Measurements from ENCODE around the gene APLP2. TPM values are rescaled to one million over a fixed set of nuclear protein-coding genes. Genes with fewer than 3 reads are reported as not detected.

Gene APLP2
- total and polyA plus RNA-seq, 8 donors = 41.1 to 563 (median 147) TPM

GRCh38 chr11:130125638-130126037 is 55.9 kb downstream of the APLP2 start:
- peaks cover 0 to 56% (median 8%) of the 10 kb centered on the region in 4 donors for H3K4me1 ChIP-seq
- peaks cover 38 to 86% (median 84%) of the 10 kb centered on the region in 4 donors for H3K36me3 ChIP-seq
- H3K9me3 ChIP-seq = no peaks in the 10 kb centered on the region
- intact Hi-C loops (cut with DNase I; ENCODE audit: low total_unique reads) = no loop called here
- H3K4me3 ChIP-seq = no peak overlapping the region
- no peak for DNase-seq
- no peak overlapping the region for H3K27ac ChIP-seq
- no peaks in the 10 kb centered on the region for H3K27me3 ChIP-seq
- TF ChIP-seq CTCF (IDR thresholded peaks at IDR 0.05) (no peak), POLR2AphosphoS5 (IDR thresholded peaks at IDR 0.05) (no peak), EP300 (IDR thresholded peaks at IDR 0.05) (no peak), POLR2A (IDR thresholded peaks at IDR 0.05) (no peak)
- WGBS, 5 donors = 77 to 87% (median 80%) methylated on average over 4 of the region's 4 CpGs

DNA sequence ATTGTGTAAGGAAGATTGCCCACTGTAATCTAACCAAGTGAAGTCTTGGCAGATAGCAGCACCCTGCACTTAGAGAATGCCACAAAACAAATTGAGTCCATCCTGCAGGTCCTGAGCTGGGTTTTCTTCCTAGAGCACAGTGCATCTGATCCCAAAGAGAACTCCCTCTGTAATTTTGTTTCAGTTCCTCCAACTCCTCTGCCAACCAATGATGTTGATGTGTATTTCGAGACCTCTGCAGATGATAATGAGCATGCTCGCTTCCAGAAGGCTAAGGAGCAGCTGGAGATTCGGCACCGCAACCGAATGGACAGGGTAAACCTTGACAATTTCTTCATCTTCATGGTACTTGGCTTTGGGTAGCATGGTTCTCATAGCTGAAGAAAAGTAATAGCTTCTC is 56.8 kb downstream of the APLP2 start:
- H3K27me3 ChIP-seq = no peaks in the 10 kb centered on the region
- peaks cover 41 to 94% (median 90%) of the 10 kb centered on the region in 4 donors for H3K36me3 ChIP-seq
- TF ChIP-seq POLR2A (IDR thresholded peaks at IDR 0.05) = no peak
- no peak for TF ChIP-seq POLR2AphosphoS5 (IDR thresholded peaks at IDR 0.05)

DNA sequence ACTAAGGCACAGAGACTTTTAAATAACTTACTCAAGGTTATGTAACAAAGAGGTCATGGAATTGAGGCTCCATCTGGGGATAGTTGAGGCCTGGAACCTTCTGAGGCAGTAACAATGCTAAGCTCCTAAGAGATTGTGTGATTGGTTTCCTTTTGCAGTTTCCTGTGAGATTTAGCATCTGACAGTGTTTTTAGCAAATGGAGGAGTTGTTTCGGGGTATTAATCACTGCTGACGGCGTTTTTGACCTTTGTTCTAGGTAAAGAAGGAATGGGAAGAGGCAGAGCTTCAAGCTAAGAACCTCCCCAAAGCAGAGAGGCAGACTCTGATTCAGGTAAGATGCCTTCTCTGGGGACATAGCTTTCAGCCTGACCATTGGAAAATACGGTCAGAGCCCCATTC is 57.8 kb downstream of the APLP2 start:
- H3K36me3 ChIP-seq = peaks cover 37 to 90% (median 86%) of the 10 kb centered on the region in 4 donors
- no peak overlapping the region for H3K27ac ChIP-seq
- DNase-seq = no peak
- no peak for TF ChIP-seq POLR2A (IDR thresholded peaks at IDR 0.05)
- 87 to 93% (median 91%) methylated on average over 4 of the region's 4 CpGs for WGBS, 5 donors
- no peaks in the 10 kb centered on the region for H3K9me3 ChIP-seq
- H3K4me3 ChIP-seq = no peak overlapping the region
- H3K4me1 ChIP-seq = peaks cover 0 to 41% (median 8%) of the 10 kb centered on the region in 4 donors
- intact Hi-C loops (cut with DNase I; ENCODE audit: low total_unique reads) = no loop called here
- no peaks in the 10 kb centered on the region for H3K27me3 ChIP-seq

More for the DNA sequence above, 56.8 kb downstream of the APLP2 start:
- 83 to 95% (median 93%) methylated on average over 5 of the region's 5 CpGs for WGBS, 5 donors
- Histone ChIP-seq H3K4me1 (peaks cover 0 to 48% (median 8%) of the 10 kb centered on the region in 4 donors), H3K4me3 (no peak overlapping the region), H3K27ac (no peak overlapping the region), H3K9me3 (no peaks in the 10 kb centered on the region)
- intact Hi-C loops (cut with DNase I; ENCODE audit: low total_unique reads) = no loop called here
- no peak for DNase-seq

DNA sequence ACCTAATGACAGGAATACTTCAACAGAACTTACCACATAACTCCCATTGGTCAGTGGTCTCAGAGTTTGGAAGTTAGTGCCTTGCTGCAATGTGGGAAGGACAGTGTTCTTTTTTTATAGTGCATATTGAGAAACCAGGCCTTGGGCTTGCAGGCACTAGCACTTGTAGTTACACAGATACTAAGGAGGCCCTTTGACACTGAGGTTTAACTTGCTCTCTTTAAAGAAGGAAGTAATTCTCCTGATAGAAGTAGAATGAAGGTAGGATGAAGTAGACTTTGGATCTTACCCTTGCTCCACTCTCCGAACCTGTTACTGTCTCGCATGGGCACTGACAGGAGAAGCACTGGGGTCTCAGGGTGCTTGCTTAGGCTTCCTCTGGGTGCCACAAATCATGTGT is 58.9 kb downstream of the APLP2 start:
- WGBS, 5 donors = 77 to 93% (median 92%) methylated on average over 2 of the region's 2 CpGs
- H3K27me3 ChIP-seq = no peaks in the 10 kb centered on the region
- no peaks in the 10 kb centered on the region for H3K9me3 ChIP-seq
- no peak overlapping the region for H3K4me3 ChIP-seq
- no peak overlapping the region for H3K27ac ChIP-seq
- no peak for DNase-seq
- intact Hi-C loops (cut with DNase I; ENCODE audit: low total_unique reads) = no loop called here
- no peak for TF ChIP-seq POLR2A (IDR thresholded peaks at IDR 0.05)
- peaks cover 29 to 86% (median 84%) of the 10 kb centered on the region in 4 donors for H3K36me3 ChIP-seq
- peaks cover 0 to 31% (median 7%) of the 10 kb centered on the region in 4 donors for H3K4me1 ChIP-seq

DNA sequence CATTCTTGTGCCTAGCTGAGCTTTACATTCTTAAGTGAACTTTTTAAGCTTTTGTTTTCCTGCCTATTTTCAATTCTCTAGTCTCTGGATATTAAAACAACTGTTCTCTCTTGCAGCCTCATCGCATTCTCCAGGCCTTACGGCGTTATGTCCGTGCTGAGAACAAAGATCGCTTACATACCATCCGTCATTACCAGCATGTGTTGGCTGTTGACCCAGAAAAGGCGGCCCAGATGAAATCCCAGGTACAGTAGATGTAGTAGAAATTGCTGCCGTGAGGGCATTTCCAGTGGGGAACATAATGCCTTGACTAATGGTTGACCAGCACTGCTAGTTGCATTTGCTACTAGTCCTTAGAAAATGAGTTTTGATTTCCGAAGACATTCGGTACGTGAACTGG is 60.2 kb downstream of the APLP2 start:
- TF ChIP-seq POLR2A (IDR thresholded peaks at IDR 0.05) (no peak), POLR2AphosphoS5 (IDR thresholded peaks at IDR 0.05) (no peak), EP300 (IDR thresholded peaks at IDR 0.05) (no peak), CTCF (IDR thresholded peaks at IDR 0.05) (no peak)
- H3K36me3 ChIP-seq = peaks cover 33 to 92% (median 87%) of the 10 kb centered on the region in 4 donors

More for the DNA sequence above, 60.2 kb downstream of the APLP2 start:
- peaks cover 0 to 18% (median under 1%) of the 10 kb centered on the region in 4 donors for H3K4me1 ChIP-seq
- intact Hi-C loops (cut with DNase I; ENCODE audit: low total_unique reads) = loop anchor here (10.0 kb wide), 1 partner anchor 135 kb away; no protein-coding TSS in a partner anchor
- H3K27me3 ChIP-seq = no peaks in the 10 kb centered on the region
- H3K4me3 ChIP-seq = no peak overlapping the region
- no peak overlapping the region for H3K27ac ChIP-seq
- no peak for DNase-seq
- WGBS, 5 donors = 77 to 92% (median 90%) methylated on average over 11 of the region's 11 CpGs
- H3K9me3 ChIP-seq = no peaks in the 10 kb centered on the region
